Measurements from ENCODE around the gene CBLB. TPM values are rescaled to one million over a fixed set of nuclear protein-coding genes. Genes with fewer than 3 reads are reported as not detected.
"Not testable (repeated sequence)": the region's sequence is repeated elsewhere in the genome, so short reads cannot be mapped to it uniquely, and the experiment has no call there.

CBLB gene
- total RNA-seq, 2 donors from 2014 or later: 20.2 to 34.5 TPM

DNA sequence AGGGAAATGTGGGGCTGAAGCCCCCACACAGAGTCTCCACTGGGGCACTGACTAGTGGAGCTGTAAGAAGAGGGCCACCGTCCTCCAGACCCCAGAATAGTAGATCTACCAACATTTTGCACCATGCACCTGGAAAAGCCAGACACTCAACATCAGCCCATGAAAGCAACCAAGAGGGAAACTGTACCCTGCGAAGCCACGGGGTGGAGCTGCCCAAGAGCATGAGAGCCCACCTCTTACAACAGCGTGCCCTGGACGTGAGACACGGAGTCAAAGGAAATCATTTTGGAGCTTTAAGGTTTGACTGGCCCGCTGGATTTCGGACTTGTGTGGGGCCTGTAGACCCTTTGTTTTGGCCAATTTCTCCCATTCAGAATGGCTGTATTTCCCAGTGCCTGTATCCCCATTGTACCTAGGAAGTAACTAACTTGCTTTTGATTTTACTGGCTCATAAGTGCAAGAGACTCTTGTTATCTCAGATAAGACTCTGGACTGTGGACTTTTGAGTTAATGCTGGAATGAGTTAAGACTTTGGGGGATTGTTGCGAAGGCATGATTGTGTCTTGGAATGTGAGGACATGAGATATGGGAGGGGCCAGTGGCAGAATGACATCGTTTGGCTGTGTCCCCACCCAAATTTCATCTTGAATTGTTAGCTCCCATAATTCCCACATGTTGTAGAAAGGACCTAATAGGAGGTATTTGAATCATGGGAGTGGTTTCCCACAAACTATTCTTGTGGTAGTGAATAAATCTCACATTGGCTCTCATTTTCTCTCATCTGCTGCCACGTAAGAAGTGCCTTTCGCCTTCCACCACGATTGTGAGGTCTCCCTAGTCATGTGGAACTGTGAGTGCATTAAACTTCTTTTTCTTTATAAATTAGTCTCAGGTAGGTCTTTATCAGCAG, 105.8 kb downstream of the CBLB start:
- no peak for DNase-seq
- TF ChIP-seq, protein P1, sequence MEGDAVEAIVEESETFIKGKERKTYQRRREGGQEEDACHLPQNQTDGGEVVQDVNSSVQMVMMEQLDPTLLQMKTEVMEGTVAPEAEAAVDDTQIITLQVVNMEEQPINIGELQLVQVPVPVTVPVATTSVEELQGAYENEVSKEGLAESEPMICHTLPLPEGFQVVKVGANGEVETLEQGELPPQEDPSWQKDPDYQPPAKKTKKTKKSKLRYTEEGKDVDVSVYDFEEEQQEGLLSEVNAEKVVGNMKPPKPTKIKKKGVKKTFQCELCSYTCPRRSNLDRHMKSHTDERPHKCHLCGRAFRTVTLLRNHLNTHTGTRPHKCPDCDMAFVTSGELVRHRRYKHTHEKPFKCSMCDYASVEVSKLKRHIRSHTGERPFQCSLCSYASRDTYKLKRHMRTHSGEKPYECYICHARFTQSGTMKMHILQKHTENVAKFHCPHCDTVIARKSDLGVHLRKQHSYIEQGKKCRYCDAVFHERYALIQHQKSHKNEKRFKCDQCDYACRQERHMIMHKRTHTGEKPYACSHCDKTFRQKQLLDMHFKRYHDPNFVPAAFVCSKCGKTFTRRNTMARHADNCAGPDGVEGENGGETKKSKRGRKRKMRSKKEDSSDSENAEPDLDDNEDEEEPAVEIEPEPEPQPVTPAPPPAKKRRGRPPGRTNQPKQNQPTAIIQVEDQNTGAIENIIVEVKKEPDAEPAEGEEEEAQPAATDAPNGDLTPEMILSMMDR (IDR thresholded peaks at IDR 0.05): no peak

DNA sequence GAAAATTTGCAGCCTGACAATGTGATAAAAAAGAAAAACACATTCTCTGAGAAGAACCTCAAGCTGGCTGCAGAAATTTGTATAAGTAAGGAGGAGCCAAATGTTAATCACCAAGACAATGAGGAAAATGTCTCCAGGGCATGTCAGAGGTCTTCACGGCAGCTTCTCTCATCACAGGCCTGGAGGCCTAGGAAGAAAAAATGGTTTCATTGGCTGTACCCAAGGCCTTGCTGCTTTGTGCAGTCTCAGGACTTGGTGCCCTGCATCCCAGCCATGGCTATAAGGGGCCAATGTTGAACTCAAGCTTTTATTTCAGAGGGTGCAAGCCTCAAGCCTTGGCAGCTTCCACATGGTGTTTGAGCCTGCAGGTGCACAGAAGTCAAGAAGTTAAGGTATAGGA, 106.6 kb downstream of the CBLB start:
- H3K27me3 ChIP-seq; intact Hi-C loops (cut with DNase I); H3K4me3 ChIP-seq; H3K9ac ChIP-seq (ENCODE audit: low read depth in 2 of 2, low read length in 2 of 2); H3K4me1 ChIP-seq; DNase-seq; H3K9me3 ChIP-seq; H3K36me3 ChIP-seq; H3K27ac ChIP-seq: not testable (repeated sequence)

More for the DNA sequence above, 105.8 kb downstream of the CBLB start:
- Histone ChIP-seq H3K27ac (no peak overlapping the region), H3K27me3 (no peaks in the 10 kb centered on the region), H3K36me3 (no peaks in the 10 kb centered on the region), H3K4me1 (no peaks in the 10 kb centered on the region), H3K9ac (ENCODE audit: low read depth in 2 of 2, low read length in 2 of 2) (no peak overlapping the region), H3K9me3 (no peaks in the 10 kb centered on the region), H3K4me3 (no peak overlapping the region)
- intact Hi-C loops (cut with DNase I): no loop called here

DNA sequence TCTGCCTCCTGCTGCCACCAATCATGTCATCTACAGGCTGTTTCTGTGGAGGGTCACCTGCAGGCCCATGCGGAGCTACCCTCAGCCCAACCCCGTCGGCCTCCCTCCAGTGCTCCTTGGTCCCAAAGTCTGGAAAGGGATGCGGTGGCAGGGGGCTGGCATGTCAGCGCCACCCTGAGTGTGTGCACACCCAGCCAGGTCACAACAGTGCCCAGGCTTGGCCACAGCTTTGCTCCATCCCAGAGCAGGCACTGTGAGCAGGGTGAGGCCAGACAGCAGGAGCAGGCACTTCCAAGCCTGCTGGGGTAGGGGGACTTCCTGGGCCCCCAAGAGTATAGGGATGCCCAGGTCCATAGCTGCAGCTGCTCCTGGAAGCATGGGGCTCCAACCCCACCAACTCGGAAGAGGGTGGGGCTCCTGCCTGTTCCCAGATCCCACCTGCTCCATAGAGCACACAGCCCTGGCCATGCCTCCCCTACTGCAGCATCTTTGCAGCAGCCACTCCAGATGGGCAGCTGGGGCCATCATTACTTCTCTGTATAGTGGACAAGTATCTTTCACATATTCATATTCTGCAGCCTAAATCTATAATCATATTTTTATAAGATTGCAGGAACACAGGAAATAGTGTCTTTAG, 109.3 kb downstream of the CBLB start:
- Histone ChIP-seq H3K4me1 (no peaks in the 10 kb centered on the region), H3K36me3 (no peaks in the 10 kb centered on the region), H3K9me3 (no peaks in the 10 kb centered on the region), H3K9ac (ENCODE audit: low read depth in 2 of 2, low read length in 2 of 2) (no peak overlapping the region), H3K27ac (no peak overlapping the region), H3K27me3 (no peaks in the 10 kb centered on the region), H3K4me3 (no peak overlapping the region)
- intact Hi-C loops (cut with DNase I): no loop called here
- TF ChIP-seq, protein P1 (IDR thresholded peaks at IDR 0.05): no peak
- no peak for DNase-seq

DNA sequence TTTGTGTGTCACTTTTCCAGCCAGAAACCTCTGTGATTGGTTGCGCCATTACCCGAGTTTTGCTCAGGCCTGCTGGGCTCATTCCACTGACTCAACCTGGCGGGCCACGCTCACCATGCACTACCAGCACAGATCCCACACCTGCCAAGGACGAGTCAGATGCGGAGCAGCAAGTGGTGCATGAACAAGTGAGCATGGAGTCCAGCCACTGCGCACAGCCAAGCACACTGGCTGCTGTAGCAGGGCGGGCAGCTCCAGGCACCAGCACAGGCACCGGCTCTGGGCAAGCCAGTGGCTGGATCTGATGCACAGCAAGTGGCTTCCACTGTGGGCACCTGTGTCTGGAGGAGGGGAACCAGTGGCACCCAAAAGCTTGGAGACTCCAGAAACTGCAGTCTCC, 110.4 kb downstream of the CBLB start:
- TF ChIP-seq, protein P1 (IDR thresholded peaks at IDR 0.05): no peak
- Histone ChIP-seq H3K27me3 (no peaks in the 10 kb centered on the region), H3K4me3 (no peak overlapping the region), H3K27ac (no peak overlapping the region), H3K36me3 (no peaks in the 10 kb centered on the region), H3K4me1 (no peaks in the 10 kb centered on the region), H3K9ac (ENCODE audit: low read depth in 2 of 2, low read length in 2 of 2) (no peak overlapping the region), H3K9me3 (no peaks in the 10 kb centered on the region)
- no peak for DNase-seq
- intact Hi-C loops (cut with DNase I): no loop called here

DNA sequence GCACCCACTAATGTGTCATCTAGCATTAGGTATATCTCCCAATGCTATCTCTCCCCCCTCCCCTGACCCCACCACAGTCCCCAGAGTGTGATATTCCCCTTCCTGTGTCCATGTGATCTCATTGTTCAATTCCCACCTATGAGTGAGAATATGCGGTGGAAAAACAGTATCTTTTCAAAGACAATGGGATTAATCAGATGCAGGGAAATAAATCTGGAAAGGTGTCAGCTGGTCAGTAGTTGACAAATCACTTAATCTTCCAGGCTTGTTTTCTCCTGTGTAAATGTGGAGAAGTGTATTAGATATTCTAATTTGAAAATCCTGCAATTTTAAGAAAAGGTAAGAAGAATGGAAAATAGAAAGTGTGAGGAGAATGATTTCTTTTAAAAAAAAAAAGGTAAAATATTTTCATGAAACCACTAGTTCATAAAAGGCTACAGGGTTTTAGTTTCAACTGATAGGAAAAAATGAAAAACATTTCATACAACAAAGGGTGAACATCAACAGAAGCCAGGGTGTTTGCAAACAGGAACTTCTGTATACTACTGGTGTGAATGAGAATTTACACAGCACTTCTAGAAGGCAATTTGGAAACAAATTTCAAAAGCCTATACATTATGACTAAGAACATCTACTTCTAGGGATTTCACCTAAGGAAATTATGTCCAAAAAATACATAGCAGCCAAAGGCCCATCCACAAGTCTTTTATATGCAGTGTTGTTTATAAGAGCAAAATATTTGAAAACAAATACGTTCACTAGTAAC, 113.5 kb downstream of the CBLB start:
- DNase-seq: no peak
- no peaks in the 10 kb centered on the region for H3K4me1 ChIP-seq
- H3K9me3 ChIP-seq: no peaks in the 10 kb centered on the region
- no peak overlapping the region for H3K4me3 ChIP-seq
- TF ChIP-seq, protein P1 (IDR thresholded peaks at IDR 0.05): no peak
- H3K27me3 ChIP-seq: no peaks in the 10 kb centered on the region
- intact Hi-C loops (cut with DNase I): no loop called here
- H3K27ac ChIP-seq: no peak overlapping the region
- H3K9ac ChIP-seq (ENCODE audit: low read depth in 2 of 2, low read length in 2 of 2): no peak overlapping the region
- no peaks in the 10 kb centered on the region for H3K36me3 ChIP-seq

Measured in colonic mucosa (tissue), 4 donors.